HCT116 (cell line): ENCODE measurements around the gene AMN. TPM values are rescaled to one million over a fixed set of nuclear protein-coding genes. Genes with fewer than 3 reads are reported as not detected.

ENCODE experiments used
- ATAC-seq: fragments of 200-7000 bp; cut with Tn5 transposase; 2 replicates; pipeline ENCODE4 v1.9.1; 2020; ENCODE audit warnings: mild to moderate bottlenecking, moderate library complexity
- BruUV-seq: library from RNA; stranded (reverse); fragments of 400-500 nt; replicated peaks from 2 replicates; lab custom pipeline; 2021; lab: Mats Ljungman, UMichigan
- CTCF ChIA-PET: fragments of 300-600 bp; sonication (Branson Sonifier 250); formaldehyde crosslinking; loops from one replicate; lab custom pipeline; 2021; ENCODE audit warnings: antibody characterized with exemption; lab: Charles Lee
- POLR2A ChIA-PET: fragments of 300-600, 350-600 bp; sonication (Branson Sonifier 250); formaldehyde crosslinking; loops from one replicate; lab custom pipeline; 2021; ENCODE audit warnings: antibody characterized with exemption; lab: Charles Lee
- RAD21 ChIA-PET, 2 experiments: fragments of 300-600 bp; sonication (Branson Sonifier 250); formaldehyde crosslinking; loops; one replicate each; lab custom pipeline; 2023; ENCODE audit warnings: low total read pairs in 2 of 2; ENCODE audit not compliant: uncharacterized antibody in 2 of 2, unreplicated experiment in 2 of 2, low non-redundant PET in 1 of 2; lab: Charles Lee
- DNase-seq: peaks from one replicate; pipeline ENCODE4 v3.0.0-alpha.2; 2010; ENCODE audit warnings: low read depth, low spot score
- H2AFZ ChIP-seq: fragments of 200-600 bp; shearing (Covaris generic), sonication (generic); 2 replicates; pipeline ENCODE4 v1.6.1; 2017; ENCODE audit warnings: low read depth, mixed run types, mixed read lengths, antibody characterized with exemption, low read length; ENCODE audit not compliant: poor library complexity, severe bottlenecking
- H3K27ac ChIP-seq: 2 replicates; pipeline ENCODE4 v1.5.1; 2012; ENCODE audit warnings: low read depth, low read length
- H3K27me3 ChIP-seq: fragments of 200-600 bp; sonication (generic); 2 replicates; pipeline ENCODE4 v1.6.1; 2016; ENCODE audit warnings: mixed run types, low read length, mixed read lengths; ENCODE audit not compliant: insufficient read depth
- H3K36me3 ChIP-seq, 2 experiments: fragments of 200-500 bp in 1 of 2; fragments of 200-600 bp in 1 of 2; sonication (Bioruptor generic) in 1 of 2; sonication (generic) in 1 of 2; 2 replicates each; pipeline versions ENCODE4 v1.5.1 to v1.6.1; 2014 to 2016; ENCODE audit warnings: low read length in 2 of 2, inconsistent platforms in 1 of 2, mixed read lengths in 1 of 2, mixed run types in 1 of 2; ENCODE audit not compliant: insufficient read depth in 2 of 2, control insufficient read depth in 1 of 2
- H3K4me1 ChIP-seq, 2 experiments: fragments of 200-600 bp in 1 of 2; sonication (generic) in 1 of 2; 2 replicates each; pipeline versions ENCODE4 v1.5.1 to v1.6.1; 2012 to 2017; ENCODE audit warnings: low read length in 2 of 2, inconsistent platforms in 1 of 2, mild to moderate bottlenecking in 1 of 2, mixed read lengths in 1 of 2, mixed run types in 1 of 2, moderate library complexity in 1 of 2; ENCODE audit not compliant: insufficient read depth in 2 of 2, control insufficient read depth in 1 of 2
- H3K4me2 ChIP-seq: fragments of 200-600 bp; sonication (generic); 2 replicates; pipeline ENCODE4 v1.6.1; 2017; ENCODE audit warnings: mixed run types, low read length, mixed read lengths
- H3K4me3 ChIP-seq, 2 experiments: fragments of 200-600 bp in 1 of 2; sonication (generic) in 1 of 2; replicated peaks in 1 of 2; 2 replicates each; pipeline ENCODE4 v1.5.1; 2011 to 2016; ENCODE audit warnings: low read length in 2 of 2, control low read depth in 1 of 2, low read depth in 1 of 2, mild to moderate bottlenecking in 1 of 2, mixed read lengths in 1 of 2, mixed run types in 1 of 2
- H3K79me2 ChIP-seq: fragments of 200-600 bp; sonication (generic); 2 replicates; pipeline ENCODE4 v1.6.1; 2017; ENCODE audit warnings: mild to moderate bottlenecking, mixed run types, low read length, moderate library complexity, mixed read lengths; ENCODE audit not compliant: insufficient read depth
- H3K9ac ChIP-seq: fragments of 200-600 bp; sonication (generic); 2 replicates; pipeline ENCODE4 v1.6.1; 2016; ENCODE audit warnings: low read length, mixed read lengths
- H3K9me2 ChIP-seq: fragments of 200-600 bp; sonication (generic), shearing (Covaris generic); 2 replicates; pipeline ENCODE4 v1.6.1; 2017; ENCODE audit warnings: mixed run types, mild to moderate bottlenecking, moderate library complexity; ENCODE audit not compliant: insufficient read depth
- H3K9me3 ChIP-seq, 2 experiments: fragments of 200-500 bp in 1 of 2; fragments of 200-600 bp in 1 of 2; sonication (Bioruptor generic) in 1 of 2; sonication (generic) in 1 of 2; 2 replicates each; pipeline ENCODE4 v1.6.1; 2014 to 2017; ENCODE audit warnings: low read length in 2 of 2, mixed read lengths in 2 of 2, inconsistent platforms in 1 of 2, low read depth in 1 of 2, mild to moderate bottlenecking in 1 of 2, mixed run types in 1 of 2, moderate library complexity in 1 of 2; ENCODE audit not compliant: control insufficient read depth in 1 of 2, insufficient read depth in 1 of 2
- H4K20me1 ChIP-seq: fragments of 200-600 bp; sonication (generic), shearing (Covaris generic); 2 replicates; pipeline ENCODE4 v1.6.1; 2017; ENCODE audit warnings: mixed run types, mild to moderate bottlenecking, moderate library complexity; ENCODE audit not compliant: insufficient read depth
- FOSL1 ChIP-seq: IDR thresholded peaks from 2 replicates; pipeline ENCODE4 v1.6.1; 2012; ENCODE audit warnings: low read depth
- intact Hi-C: fragments of 100-400 bp; cut with micrococcal nuclease; formaldehyde crosslinking; loops from 2 replicates; pipeline ENCODE4 v1.10.0; 2022
- total RNA-seq: library from RNA; stranded (reverse); gene quantifications from one replicate; pipeline ENCODE4 v1.2.1, GENCODE V29; 2021; ENCODE audit not compliant: unreplicated experiment
- TF ChIP-seq, protein P1 (sequence below): IDR thresholded peaks from 2 replicates; pipeline ENCODE4 v1.6.1; 2012; ENCODE audit warnings: low read depth

Gene AMN
- total RNA-seq, 1 experiment from 2014 or later: 5.7 TPM

DNA sequence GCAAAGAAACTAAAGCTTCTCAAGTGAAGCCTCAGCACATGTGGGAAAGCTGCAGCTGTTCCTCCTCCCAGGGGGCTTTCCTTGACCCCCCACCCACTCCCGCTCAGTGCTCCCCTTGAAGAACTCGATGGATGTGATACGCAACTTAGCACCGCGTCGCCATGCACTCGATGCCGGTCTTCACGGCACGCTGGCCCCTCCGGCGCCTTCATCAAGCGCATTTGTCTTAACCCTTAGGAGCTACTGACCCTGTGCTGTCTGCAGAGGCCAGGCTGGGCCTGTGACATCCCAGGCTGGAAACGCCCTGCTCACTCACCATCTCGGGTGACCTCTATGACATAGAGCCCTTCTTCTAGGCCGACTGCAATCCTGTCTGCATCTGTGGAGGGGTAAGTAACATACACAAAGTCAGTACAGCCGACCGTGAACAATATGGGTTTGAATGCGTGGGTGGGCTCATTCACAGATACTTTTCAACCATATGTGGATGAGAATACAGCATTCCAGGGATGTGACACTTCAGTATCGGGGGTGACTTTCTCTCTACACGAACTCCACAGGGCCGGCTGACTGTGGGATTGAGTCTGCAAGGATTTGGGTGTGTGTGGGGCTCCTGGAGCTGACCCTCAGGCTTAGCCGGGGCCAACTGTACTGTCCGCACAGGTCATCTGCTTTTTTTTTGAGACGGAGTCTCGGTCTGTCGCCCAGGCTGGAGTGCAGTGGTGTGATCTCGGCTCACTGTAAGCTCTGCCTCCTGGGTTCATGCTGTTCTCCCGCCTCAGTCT lies 23.1 kb downstream of the AMN start:
- H3K27me3 ChIP-seq: no peaks in the 10 kb centered on the region
- H3K4me2 ChIP-seq: no peak overlapping the region
- H4K20me1 ChIP-seq: no peaks in the 10 kb centered on the region
- BruUV-seq: no TSS peak
- H3K9me2 ChIP-seq: no peaks in the 10 kb centered on the region
- H3K27ac ChIP-seq: no peak overlapping the region
- H3K79me2 ChIP-seq: no peaks in the 10 kb centered on the region
- no peak overlapping the region for H3K9ac ChIP-seq
- ChIA-PET RAD21 (no interaction called here), CTCF (no interaction called here), POLR2A (no interaction called here)
- H3K4me3 ChIP-seq: no peak overlapping the region
- intact Hi-C loops: no loop called here
- DNase-seq: no peak
- peaks cover 0 to 4% of the 10 kb centered on the region in 2 experiments; a peak in 1 of 4 replicates for H3K4me1 ChIP-seq
- peaks cover 21 to 36% of the 10 kb centered on the region in 2 experiments for H3K36me3 ChIP-seq
- no peaks in the 10 kb centered on the region for H3K9me3 ChIP-seq
- no peak for ATAC-seq
- no peak overlapping the region for H2AFZ ChIP-seq
- no peak for TF ChIP-seq FOSL1
- TF ChIP-seq, protein P1, sequence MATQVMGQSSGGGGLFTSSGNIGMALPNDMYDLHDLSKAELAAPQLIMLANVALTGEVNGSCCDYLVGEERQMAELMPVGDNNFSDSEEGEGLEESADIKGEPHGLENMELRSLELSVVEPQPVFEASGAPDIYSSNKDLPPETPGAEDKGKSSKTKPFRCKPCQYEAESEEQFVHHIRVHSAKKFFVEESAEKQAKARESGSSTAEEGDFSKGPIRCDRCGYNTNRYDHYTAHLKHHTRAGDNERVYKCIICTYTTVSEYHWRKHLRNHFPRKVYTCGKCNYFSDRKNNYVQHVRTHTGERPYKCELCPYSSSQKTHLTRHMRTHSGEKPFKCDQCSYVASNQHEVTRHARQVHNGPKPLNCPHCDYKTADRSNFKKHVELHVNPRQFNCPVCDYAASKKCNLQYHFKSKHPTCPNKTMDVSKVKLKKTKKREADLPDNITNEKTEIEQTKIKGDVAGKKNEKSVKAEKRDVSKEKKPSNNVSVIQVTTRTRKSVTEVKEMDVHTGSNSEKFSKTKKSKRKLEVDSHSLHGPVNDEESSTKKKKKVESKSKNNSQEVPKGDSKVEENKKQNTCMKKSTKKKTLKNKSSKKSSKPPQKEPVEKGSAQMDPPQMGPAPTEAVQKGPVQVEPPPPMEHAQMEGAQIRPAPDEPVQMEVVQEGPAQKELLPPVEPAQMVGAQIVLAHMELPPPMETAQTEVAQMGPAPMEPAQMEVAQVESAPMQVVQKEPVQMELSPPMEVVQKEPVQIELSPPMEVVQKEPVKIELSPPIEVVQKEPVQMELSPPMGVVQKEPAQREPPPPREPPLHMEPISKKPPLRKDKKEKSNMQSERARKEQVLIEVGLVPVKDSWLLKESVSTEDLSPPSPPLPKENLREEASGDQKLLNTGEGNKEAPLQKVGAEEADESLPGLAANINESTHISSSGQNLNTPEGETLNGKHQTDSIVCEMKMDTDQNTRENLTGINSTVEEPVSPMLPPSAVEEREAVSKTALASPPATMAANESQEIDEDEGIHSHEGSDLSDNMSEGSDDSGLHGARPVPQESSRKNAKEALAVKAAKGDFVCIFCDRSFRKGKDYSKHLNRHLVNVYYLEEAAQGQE: no peak
